Right lobe of liver (tissue), 6 donors: ENCODE results near the gene KCNG1. TPM values are rescaled to one million over a fixed set of nuclear protein-coding genes. Genes with fewer than 3 reads are reported as not detected.

Source experiments
- ATAC-seq, 4 donors: fragments of 200-7000 bp; cut with Tn5 transposase; one replicate each; pipeline ENCODE4 v1.9.1; 2020; ENCODE audit warnings: mild to moderate bottlenecking in 4 of 4, moderate library complexity in 4 of 4
- DNase-seq, 3 donors: peaks; one replicate each; pipeline ENCODE4 v3.0.0-alpha.2; 2020
- H3K27ac ChIP-seq, 3 donors: fragments of 200-600 bp; one replicate each; pipeline ENCODE4 v1.8.0; 2022
- H3K27me3 ChIP-seq, 2 donors: fragments of 200-600 bp; one replicate each; pipeline ENCODE4 v1.8.0; 2022
- H3K36me3 ChIP-seq, 4 donors: fragments of 200-600 bp; sonication (generic) in 1 of 4; one replicate each; pipeline versions ENCODE4 v1.5.1 to v1.8.0; 2017 to 2022; ENCODE audit warnings: control low read depth in 1 of 4
- H3K4me1 ChIP-seq, 4 donors: fragments of 200-600 bp; sonication (generic) in 1 of 4; one replicate each; pipeline versions ENCODE4 v1.5.1 to v1.8.0; 2017 to 2022; ENCODE audit warnings: control low read depth in 1 of 4
- H3K4me3 ChIP-seq, 3 donors: fragments of 200-600 bp; one replicate each; pipeline ENCODE4 v1.8.0; 2022
- H3K9me3 ChIP-seq, 4 donors: fragments of 200-600 bp; sonication (generic) in 1 of 4; one replicate each; pipeline versions ENCODE4 v1.5.1 to v1.8.0; 2017 to 2022; ENCODE audit warnings: control low read depth in 1 of 4
- POLR2A ChIP-seq: fragments of 450-650 bp; IDR thresholded peaks from one replicate; pipeline ENCODE4 v1.6.1; 2017; ENCODE audit warnings: antibody characterized with exemption, mild to moderate bottlenecking
- WGBS: methylation state at CpG from one replicate; pipeline ENCODE4 v1.1.6; 2018; ENCODE audit warnings: low coverage, low lambda C conversion rate; ENCODE audit not compliant: insufficient coverage; ENCODE audit errors: missing lambda C conversion rate; 5-methylcytosine and 5-hydroxymethylcytosine counted together
- intact Hi-C, 2 donors: fragments of 100-400 bp; cut with DNase I; formaldehyde crosslinking; loops; one replicate each; pipeline versions ENCODE4 v1.11.2 to v1.14.1; 2022
- total RNA-seq, 6 experiments: library from RNA; depleted of rRNA in 2 of 6; stranded (reverse); fragments of >200 nt in 2 of 6; fragmentation: NEBNext Ultra II Directional in 3 of 6; extraction: Animal tissue kit (Norgen Biotek cat#: 25700) in 3 of 6; gene quantifications; one replicate each; pipeline versions ENCODE4 v1.1.0 to v1.2.4, GENCODE V29; 2016 to 2023
- TF ChIP-seq, protein P1 (sequence below), 4 donors: fragments of 200-600 bp in 3 of 4; fragments of 450-650 bp in 1 of 4; IDR thresholded peaks; one replicate each; pipeline versions ENCODE4 v1.5.1 to v1.8.0; 2016 to 2022; ENCODE audit warnings: antibody characterized with exemption in 4 of 4, mild to moderate bottlenecking in 2 of 4
- donor health status: DM: no; HTN: yes; CAD: no.
- donor health status: DM: no; HTN: no; CAD: no.
- donor health status: DM: no; HTN: no; CAD: no.
- donor health status: DM: no; HTN: yes; CAD: no.
- donor health status: DM: no; HTN: yes; CAD: no.

The KCNG1 gene
- total RNA-seq, 6 experiments from 2014 or later: 0.18 to 0.51 (median 0.22) TPM; not detected in 1

DNA sequence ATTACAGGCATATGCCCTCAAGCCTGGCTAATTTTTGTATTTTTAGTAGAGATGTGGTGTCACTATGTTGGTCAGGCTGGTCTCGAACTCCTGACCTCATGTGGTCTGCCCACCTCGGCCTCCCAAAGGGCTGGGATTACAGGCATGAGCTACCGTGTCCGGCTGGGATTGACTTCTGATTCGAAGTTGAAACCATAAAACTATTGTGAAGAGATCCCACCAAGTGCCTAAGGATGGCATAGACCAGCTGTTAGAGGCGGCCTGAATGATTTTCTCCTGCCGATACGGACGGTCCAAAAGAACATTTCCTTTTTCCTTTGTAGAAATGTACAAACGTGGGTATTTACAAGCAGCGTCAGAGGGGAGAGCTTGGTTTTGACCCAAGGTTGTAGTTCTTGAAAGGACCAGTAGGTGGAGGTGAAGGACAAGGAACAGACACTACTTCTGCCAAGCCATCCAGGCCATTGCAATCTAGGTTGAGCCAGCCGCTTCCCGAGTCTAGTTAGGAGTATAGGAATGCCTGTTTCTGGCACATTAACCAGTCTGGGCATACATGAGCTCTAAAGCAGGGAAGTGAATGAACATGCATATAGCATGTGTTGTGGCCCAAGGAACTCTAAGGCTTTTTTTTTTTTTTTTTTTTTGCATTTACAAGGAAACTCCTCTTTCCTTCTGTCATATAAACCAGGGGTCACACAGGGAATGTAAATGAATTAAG lies 35.3 kb downstream of the KCNG1 start:
- intact Hi-C loops: no loop called here
- peak in 2 of 3 donors; percentile 37 to 70 for DNase-seq

DNA sequence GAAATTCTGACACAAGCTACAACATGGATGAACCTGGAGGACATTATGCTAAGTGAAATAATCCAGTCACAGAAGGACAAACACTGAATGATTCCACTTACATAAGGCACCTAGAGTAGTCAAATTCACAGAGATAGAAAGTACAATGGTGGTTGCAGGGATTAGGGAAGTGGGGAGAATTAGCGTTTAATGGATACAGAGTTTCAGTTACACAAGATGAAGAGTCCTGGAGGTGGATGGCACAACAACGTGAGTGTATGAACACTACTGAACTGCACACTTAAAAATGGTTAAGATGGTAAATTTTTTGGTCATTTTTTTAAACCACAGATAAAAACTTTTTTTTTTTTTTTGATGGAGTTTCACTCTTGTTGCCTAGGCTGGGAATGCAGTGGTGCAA lies 39.6 kb downstream of the KCNG1 start:
- TF ChIP-seq POLR2A: no peak
- TF ChIP-seq, protein P1, sequence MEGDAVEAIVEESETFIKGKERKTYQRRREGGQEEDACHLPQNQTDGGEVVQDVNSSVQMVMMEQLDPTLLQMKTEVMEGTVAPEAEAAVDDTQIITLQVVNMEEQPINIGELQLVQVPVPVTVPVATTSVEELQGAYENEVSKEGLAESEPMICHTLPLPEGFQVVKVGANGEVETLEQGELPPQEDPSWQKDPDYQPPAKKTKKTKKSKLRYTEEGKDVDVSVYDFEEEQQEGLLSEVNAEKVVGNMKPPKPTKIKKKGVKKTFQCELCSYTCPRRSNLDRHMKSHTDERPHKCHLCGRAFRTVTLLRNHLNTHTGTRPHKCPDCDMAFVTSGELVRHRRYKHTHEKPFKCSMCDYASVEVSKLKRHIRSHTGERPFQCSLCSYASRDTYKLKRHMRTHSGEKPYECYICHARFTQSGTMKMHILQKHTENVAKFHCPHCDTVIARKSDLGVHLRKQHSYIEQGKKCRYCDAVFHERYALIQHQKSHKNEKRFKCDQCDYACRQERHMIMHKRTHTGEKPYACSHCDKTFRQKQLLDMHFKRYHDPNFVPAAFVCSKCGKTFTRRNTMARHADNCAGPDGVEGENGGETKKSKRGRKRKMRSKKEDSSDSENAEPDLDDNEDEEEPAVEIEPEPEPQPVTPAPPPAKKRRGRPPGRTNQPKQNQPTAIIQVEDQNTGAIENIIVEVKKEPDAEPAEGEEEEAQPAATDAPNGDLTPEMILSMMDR (IDR thresholded peaks at IDR 0.05): no peak
- intact Hi-C loops: no loop called here
- 49% methylated on average over 2 of the region's 2 CpGs for WGBS

More for the DNA sequence above, 35.3 kb downstream of the KCNG1 start:
- Histone ChIP-seq H3K36me3 (no peaks in the 10 kb centered on the region), H3K9me3 (no peaks in the 10 kb centered on the region), H3K4me3 (no peak overlapping the region), H3K27me3 (no peaks in the 10 kb centered on the region), H3K4me1 (peaks cover 0 to 16% (median 3%) of the 10 kb centered on the region in 4 donors), H3K27ac (no peak overlapping the region)
- no peak for TF ChIP-seq POLR2A
- TF ChIP-seq, protein P1 (IDR thresholded peaks at IDR 0.05): peak; percentile 81 to 96 (median 83)
- WGBS: 11% methylated on average over 12 of the region's 13 CpGs
- ATAC-seq: peak; percentile 95 to 97 (median 96)

DNA sequence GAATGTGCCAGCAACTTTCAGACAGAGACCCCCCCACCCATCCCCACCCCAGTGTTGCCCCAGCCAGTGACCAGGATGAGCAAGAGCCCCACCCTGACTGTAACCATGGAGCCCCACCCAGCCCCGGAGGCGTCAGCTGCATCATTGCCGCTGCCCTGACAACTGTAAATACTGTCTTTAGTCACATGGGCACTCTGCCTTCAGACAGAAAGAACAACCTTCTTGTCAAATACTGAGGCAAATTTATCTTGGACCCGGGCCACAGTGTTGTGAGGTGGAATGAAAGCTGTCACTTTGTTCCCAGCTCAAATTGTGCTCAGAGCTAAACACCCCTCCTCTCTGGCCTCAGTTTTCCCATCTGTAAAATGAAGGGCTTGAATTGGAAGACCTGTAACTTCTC lies 40.5 kb downstream of the KCNG1 start:
- ATAC-seq: peak; percentile 19 to 65 (median 44)

More for the DNA sequence above, 39.6 kb downstream of the KCNG1 start:
- H3K9me3 ChIP-seq: no peaks in the 10 kb centered on the region
- no peaks in the 10 kb centered on the region for H3K36me3 ChIP-seq
- ATAC-seq (no peak), DNase-seq (no peak)
- no peak overlapping the region for H3K27ac ChIP-seq
- H3K4me3 ChIP-seq: no peak overlapping the region
- no peaks in the 10 kb centered on the region for H3K27me3 ChIP-seq
- peaks cover 0 to 16% (median 3%) of the 10 kb centered on the region in 4 donors for H3K4me1 ChIP-seq

DNA sequence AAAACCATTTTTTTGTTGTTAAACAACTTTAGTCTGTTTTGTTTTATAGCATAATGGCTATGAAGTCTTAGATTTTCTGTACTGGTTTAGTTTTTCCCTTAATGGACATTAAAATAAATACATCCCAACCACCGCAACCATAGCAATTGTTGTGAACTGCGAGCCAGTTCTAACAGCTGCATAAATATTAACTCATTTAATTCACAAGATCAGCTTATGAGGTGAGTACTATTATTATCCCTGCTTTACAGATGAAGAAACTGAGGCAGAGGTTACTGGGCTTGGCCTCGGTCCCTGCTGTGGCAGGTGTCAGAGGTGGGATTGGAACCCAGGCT lies 41.2 kb downstream of the KCNG1 start:
- TF ChIP-seq, protein P1 (IDR thresholded peaks at IDR 0.05): no peak
- no peak for TF ChIP-seq POLR2A
- H3K9me3 ChIP-seq: no peaks in the 10 kb centered on the region
- WGBS: 80% methylated on average over 3 of the region's 3 CpGs

More for the DNA sequence above, 40.5 kb downstream of the KCNG1 start:
- intact Hi-C loops: no loop called here
- no peaks in the 10 kb centered on the region for H3K36me3 ChIP-seq
- H3K27me3 ChIP-seq: no peaks in the 10 kb centered on the region
- DNase-seq: peak in 1 of 3 donors; percentile 47
- no peak overlapping the region for H3K4me3 ChIP-seq
- TF ChIP-seq POLR2A: no peak
- TF ChIP-seq, protein P1 (IDR thresholded peaks at IDR 0.05): no peak
- peaks cover 0 to 16% (median 3%) of the 10 kb centered on the region in 4 donors for H3K4me1 ChIP-seq
- WGBS: 3% methylated on average over 4 of the region's 4 CpGs
- no peak overlapping the region for H3K27ac ChIP-seq
- H3K9me3 ChIP-seq: no peaks in the 10 kb centered on the region

More for the DNA sequence above, 41.2 kb downstream of the KCNG1 start:
- DNase-seq (no peak), ATAC-seq (no peak)
- Histone ChIP-seq H3K4me3 (no peak overlapping the region), H3K36me3 (no peaks in the 10 kb centered on the region), H3K27me3 (no peaks in the 10 kb centered on the region), H3K27ac (no peak overlapping the region), H3K4me1 (peaks cover 0 to 16% (median 3%) of the 10 kb centered on the region in 4 donors)
- intact Hi-C loops: no loop called here
